WTC11 (cell line): ENCODE data around the gene EXOC3L4. TPM values are rescaled to one million over a fixed set of nuclear protein-coding genes. Genes with fewer than 3 reads are reported as not detected.
A peak's percentile ranks its signal among the peaks of the same experiment; 100 is the strongest.

Experiments
- ATAC-seq: fragments of 200-7000 bp; cut with Tn5 transposase; 2 replicates; pipeline ENCODE4 v1.10.0; 2021; ENCODE audit warnings: mild to moderate bottlenecking, moderate library complexity
- CTCF ChIA-PET: fragments of 300-600 bp; sonication (Branson Sonifier 250); formaldehyde crosslinking; loops from one replicate; lab custom pipeline; 2021; ENCODE audit warnings: antibody characterized with exemption; lab: Charles Lee
- POLR2A ChIA-PET: fragments of 350-600 bp; sonication (Branson Sonifier 250); formaldehyde crosslinking; loops from one replicate; lab custom pipeline; 2021; ENCODE audit warnings: antibody characterized with exemption; lab: Charles Lee
- DNase-seq: peaks from one replicate; pipeline ENCODE4 v3.0.0; 2021; ENCODE audit warnings: low spot score
- H3K27ac Mint-ChIP-seq: 2 replicates; pipeline ENCODE4 v1.8.0; 2021; ENCODE audit warnings: mixed read lengths
- H3K27me3 Mint-ChIP-seq: 2 replicates; pipeline ENCODE4 v1.8.0; 2021; ENCODE audit warnings: low read depth, mild to moderate bottlenecking, moderate library complexity, mixed read lengths
- H3K36me3 Mint-ChIP-seq: 2 replicates; pipeline ENCODE4 v1.8.0; 2021; ENCODE audit warnings: mixed read lengths
- H3K4me1 Mint-ChIP-seq: 2 replicates; pipeline ENCODE4 v1.8.0; 2022; ENCODE audit warnings: mixed read lengths
- H3K4me3 Mint-ChIP-seq: 2 replicates; pipeline ENCODE4 v1.8.0; 2021; ENCODE audit warnings: mild to moderate bottlenecking, moderate library complexity, mixed read lengths
- H3K9me3 Mint-ChIP-seq: 2 replicates; pipeline ENCODE4 v1.8.0; 2021; ENCODE audit warnings: mixed read lengths
- CBFB ChIP-seq: sonication (generic); formaldehyde crosslinking; IDR thresholded peaks from 2 replicates; pipeline ENCODE4 v1.8.1; 2022; ENCODE audit warnings: mild to moderate bottlenecking, low read depth, missing genetic modification reagents
- ELF4 ChIP-seq: sonication (generic); formaldehyde crosslinking; IDR thresholded peaks from 2 replicates; pipeline ENCODE4 v1.8.1; 2022; ENCODE audit warnings: low read depth, mild to moderate bottlenecking, moderate library complexity, missing genetic modification reagents
- SP1 ChIP-seq: sonication (generic); formaldehyde crosslinking; conservative IDR thresholded peaks from 2 replicates; pipeline ENCODE4 v1.8.1; 2022; ENCODE audit warnings: missing genetic modification reagents
- total RNA-seq: library from RNA; stranded (reverse); gene quantifications from 3 replicates; pipeline ENCODE4 v1.2.3, GENCODE V29; 2021
- TF ChIP-seq, protein P1 (sequence below): sonication (generic); formaldehyde crosslinking; IDR thresholded peaks from 2 replicates; pipeline ENCODE4 v1.8.1; 2022; ENCODE audit warnings: low read depth, missing genetic modification reagents, borderline replicate concordance
- TF ChIP-seq, protein P2 (sequence below): sonication (generic); formaldehyde crosslinking; IDR thresholded peaks from 2 replicates; pipeline ENCODE4 v1.8.1; 2023; ENCODE audit warnings: mild to moderate bottlenecking, moderate library complexity, missing genetic modification reagents
- TF ChIP-seq, protein P3 (sequence below): sonication (generic); formaldehyde crosslinking; IDR thresholded peaks from 2 replicates; pipeline ENCODE4 v1.8.0; 2023; ENCODE audit warnings: mild to moderate bottlenecking, missing genetic modification reagents
- TF ChIP-seq, protein P4 (sequence below): sonication (generic); formaldehyde crosslinking; IDR thresholded peaks from 2 replicates; pipeline ENCODE4 v1.8.1; 2023; ENCODE audit warnings: mild to moderate bottlenecking, missing genetic modification reagents, moderate library complexity
- TF ChIP-seq, protein P5 (sequence below): sonication (generic); formaldehyde crosslinking; IDR thresholded peaks from 2 replicates; pipeline ENCODE4 v1.8.0; 2023; ENCODE audit warnings: missing genetic modification reagents, mild to moderate bottlenecking, borderline replicate concordance
- TF ChIP-seq, protein P6 (sequence below): fragments of 250-450 bp; sonication (Bioruptor Pico); IDR thresholded peaks from 2 replicates; pipeline ENCODE4 v1.9.0; 2021; ENCODE audit warnings: mild to moderate bottlenecking
- TF ChIP-seq, protein P7 (sequence below): sonication (generic); formaldehyde crosslinking; IDR thresholded peaks from 2 replicates; pipeline ENCODE4 v1.8.0; 2022; ENCODE audit warnings: mild to moderate bottlenecking, missing genetic modification reagents

The EXOC3L4 gene
- total RNA-seq, 1 experiment from 2014 or later: 0.42 TPM

DNA sequence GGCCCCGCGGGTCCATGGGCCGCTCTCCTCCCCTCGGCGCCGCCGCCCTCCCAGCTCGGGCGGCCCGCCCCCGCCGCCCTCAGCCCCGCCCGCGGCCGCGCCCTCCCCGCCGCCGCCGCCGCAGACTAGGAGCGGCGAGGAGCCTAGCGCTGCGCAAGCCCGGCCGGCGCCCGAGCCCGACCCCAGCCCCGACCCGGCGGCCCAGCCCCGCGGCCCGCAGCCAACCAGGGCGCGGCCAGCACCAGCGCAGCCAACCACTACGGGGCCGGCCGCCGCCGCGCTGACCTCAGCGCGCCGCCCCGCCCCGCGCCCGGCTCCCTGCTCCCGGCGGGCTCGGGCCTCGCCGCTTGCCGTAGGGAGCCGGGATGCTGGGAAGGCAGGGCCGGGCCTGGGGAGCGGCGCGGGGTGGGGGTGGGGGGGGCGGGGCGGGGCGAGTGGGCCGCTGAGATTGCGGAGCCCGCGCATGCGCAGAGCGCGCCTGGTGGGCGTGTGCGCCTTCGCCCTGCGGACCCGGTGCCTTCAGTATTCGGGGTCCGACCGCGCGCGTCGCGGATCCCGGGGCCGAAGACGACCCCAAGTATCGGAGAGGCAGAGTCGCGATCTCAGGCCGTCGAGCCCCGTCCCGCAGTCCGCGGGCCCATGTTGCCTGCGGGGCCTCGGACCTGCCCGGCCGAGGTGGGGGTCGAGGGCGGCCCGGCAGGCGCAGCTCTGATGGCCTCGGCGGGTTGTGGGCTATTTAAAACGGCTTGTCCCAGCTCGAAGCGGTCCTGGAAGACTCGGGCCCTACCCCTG is 37.0 kb upstream of the EXOC3L4 start, which contains the start of gene CDC42BPB (continued):
- TF ChIP-seq, protein P1, sequence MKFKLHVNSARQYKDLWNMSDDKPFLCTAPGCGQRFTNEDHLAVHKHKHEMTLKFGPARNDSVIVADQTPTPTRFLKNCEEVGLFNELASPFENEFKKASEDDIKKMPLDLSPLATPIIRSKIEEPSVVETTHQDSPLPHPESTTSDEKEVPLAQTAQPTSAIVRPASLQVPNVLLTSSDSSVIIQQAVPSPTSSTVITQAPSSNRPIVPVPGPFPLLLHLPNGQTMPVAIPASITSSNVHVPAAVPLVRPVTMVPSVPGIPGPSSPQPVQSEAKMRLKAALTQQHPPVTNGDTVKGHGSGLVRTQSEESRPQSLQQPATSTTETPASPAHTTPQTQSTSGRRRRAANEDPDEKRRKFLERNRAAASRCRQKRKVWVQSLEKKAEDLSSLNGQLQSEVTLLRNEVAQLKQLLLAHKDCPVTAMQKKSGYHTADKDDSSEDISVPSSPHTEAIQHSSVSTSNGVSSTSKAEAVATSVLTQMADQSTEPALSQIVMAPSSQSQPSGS: no peak
- TF ChIP-seq, protein P2, sequence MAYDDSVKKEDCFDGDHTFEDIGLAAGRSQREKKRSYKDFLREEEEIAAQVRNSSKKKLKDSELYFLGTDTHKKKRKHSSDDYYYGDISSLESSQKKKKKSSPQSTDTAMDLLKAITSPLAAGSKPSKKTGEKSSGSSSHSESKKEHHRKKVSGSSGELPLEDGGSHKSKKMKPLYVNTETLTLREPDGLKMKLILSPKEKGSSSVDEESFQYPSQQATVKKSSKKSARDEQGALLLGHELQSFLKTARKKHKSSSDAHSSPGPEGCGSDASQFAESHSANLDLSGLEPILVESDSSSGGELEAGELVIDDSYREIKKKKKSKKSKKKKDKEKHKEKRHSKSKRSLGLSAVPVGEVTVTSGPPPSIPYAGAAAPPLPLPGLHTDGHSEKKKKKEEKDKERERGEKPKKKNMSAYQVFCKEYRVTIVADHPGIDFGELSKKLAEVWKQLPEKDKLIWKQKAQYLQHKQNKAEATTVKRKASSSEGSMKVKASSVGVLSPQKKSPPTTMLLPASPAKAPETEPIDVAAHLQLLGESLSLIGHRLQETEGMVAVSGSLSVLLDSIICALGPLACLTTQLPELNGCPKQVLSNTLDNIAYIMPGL (CRISPR knock-in tag): 0 out of 2 replicates have a peak, but pooled peaks have one; percentile 57
- TF ChIP-seq, protein P3, sequence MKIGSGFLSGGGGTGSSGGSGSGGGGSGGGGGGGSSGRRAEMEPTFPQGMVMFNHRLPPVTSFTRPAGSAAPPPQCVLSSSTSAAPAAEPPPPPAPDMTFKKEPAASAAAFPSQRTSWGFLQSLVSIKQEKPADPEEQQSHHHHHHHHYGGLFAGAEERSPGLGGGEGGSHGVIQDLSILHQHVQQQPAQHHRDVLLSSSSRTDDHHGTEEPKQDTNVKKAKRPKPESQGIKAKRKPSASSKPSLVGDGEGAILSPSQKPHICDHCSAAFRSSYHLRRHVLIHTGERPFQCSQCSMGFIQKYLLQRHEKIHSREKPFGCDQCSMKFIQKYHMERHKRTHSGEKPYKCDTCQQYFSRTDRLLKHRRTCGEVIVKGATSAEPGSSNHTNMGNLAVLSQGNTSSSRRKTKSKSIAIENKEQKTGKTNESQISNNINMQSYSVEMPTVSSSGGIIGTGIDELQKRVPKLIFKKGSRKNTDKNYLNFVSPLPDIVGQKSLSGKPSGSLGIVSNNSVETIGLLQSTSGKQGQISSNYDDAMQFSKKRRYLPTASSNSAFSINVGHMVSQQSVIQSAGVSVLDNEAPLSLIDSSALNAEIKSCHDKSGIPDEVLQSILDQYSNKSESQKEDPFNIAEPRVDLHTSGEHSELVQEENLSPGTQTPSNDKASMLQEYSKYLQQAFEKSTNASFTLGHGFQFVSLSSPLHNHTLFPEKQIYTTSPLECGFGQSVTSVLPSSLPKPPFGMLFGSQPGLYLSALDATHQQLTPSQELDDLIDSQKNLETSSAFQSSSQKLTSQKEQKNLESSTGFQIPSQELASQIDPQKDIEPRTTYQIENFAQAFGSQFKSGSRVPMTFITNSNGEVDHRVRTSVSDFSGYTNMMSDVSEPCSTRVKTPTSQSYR (CRISPR knock-in tag): no peak

DNA sequence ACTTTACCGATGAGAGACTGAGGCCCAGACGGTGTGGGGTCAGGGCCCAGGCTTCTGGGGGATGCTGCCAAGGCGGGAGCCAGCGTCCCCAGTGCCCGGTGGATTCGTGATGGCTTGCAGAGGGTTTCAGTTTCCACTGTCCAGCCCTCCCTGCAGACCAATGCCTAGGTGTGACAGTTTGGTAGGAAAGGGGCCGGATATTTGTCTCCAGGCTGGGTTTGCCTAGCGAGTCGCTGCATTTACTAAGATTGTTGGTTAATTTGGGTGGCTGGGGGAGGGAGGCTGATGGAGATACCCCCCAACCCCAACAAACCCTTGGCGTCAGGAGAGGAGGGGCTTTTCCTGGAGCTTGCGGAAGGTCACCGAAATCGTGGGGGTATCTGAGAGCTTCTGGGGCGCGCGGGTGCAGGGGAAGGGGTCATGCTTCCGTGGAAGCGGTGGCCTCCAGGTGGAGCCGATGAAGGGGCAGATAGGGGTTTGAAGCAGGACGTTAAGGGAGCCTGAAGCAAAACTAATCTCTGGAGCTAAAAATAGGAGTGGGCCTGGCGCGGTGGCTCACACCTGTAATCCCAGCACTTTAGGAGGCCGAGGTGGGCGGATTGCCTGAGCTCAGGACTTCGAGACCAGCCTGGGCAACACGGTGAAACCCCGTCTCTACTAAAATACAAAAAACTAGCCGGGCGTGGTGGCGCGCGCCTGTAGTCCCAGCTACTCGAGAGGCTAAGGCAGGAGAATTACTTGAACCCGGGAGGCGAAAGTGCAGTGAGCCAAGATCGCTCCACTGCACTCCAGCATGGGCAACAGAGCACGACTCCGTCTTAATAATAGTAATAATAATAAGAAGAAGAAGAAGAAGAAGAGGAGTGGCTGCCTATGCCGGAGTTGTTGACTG is 36.1 kb upstream of the EXOC3L4 start:
- CTCF ChIA-PET: interaction anchor here (0.7 to 3.3 kb wide), 5 partner anchors 16 to 47 kb away, joined by 3 to 17 read pairs (median 4); no protein-coding TSS in a partner anchor
- Mint-ChIP-seq H3K9me3 (no peaks in the 10 kb centered on the region), H3K27me3 (no peaks in the 10 kb centered on the region; the same call in 1 of the 2 replicates), H3K4me3 (peak overlapping the region; percentile 84), H3K4me1 (peaks cover 27% of the 10 kb centered on the region), H3K36me3 (no peaks in the 10 kb centered on the region), H3K27ac (no peak overlapping the region)
- POLR2A ChIA-PET: no interaction called here
- ATAC-seq: peak; percentile 4
- TF ChIP-seq CBFB (0 out of 2 replicates have a peak, but pooled peaks have one; percentile 38), ELF4 (no peak), SP1 (CRISPR knock-in tag) (no peak)
- TF ChIP-seq, protein P4, sequence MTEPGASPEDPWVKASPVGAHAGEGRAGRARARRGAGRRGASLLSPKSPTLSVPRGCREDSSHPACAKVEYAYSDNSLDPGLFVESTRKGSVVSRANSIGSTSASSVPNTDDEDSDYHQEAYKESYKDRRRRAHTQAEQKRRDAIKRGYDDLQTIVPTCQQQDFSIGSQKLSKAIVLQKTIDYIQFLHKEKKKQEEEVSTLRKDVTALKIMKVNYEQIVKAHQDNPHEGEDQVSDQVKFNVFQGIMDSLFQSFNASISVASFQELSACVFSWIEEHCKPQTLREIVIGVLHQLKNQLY (CRISPR knock-in tag): peak; percentile 7; the same call in 1 of the 2 replicates
- TF ChIP-seq, protein P5, sequence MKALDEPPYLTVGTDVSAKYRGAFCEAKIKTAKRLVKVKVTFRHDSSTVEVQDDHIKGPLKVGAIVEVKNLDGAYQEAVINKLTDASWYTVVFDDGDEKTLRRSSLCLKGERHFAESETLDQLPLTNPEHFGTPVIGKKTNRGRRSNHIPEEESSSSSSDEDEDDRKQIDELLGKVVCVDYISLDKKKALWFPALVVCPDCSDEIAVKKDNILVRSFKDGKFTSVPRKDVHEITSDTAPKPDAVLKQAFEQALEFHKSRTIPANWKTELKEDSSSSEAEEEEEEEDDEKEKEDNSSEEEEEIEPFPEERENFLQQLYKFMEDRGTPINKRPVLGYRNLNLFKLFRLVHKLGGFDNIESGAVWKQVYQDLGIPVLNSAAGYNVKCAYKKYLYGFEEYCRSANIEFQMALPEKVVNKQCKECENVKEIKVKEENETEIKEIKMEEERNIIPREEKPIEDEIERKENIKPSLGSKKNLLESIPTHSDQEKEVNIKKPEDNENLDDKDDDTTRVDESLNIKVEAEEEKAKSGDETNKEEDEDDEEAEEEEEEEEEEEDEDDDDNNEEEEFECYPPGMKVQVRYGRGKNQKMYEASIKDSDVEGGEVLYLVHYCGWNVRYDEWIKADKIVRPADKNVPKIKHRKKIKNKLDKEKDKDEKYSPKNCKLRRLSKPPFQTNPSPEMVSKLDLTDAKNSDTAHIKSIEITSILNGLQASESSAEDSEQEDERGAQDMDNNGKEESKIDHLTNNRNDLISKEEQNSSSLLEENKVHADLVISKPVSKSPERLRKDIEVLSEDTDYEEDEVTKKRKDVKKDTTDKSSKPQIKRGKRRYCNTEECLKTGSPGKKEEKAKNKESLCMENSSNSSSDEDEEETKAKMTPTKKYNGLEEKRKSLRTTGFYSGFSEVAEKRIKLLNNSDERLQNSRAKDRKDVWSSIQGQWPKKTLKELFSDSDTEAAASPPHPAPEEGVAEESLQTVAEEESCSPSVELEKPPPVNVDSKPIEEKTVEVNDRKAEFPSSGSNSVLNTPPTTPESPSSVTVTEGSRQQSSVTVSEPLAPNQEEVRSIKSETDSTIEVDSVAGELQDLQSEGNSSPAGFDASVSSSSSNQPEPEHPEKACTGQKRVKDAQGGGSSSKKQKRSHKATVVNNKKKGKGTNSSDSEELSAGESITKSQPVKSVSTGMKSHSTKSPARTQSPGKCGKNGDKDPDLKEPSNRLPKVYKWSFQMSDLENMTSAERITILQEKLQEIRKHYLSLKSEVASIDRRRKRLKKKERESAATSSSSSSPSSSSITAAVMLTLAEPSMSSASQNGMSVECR (CRISPR knock-in tag): no peak
- TF ChIP-seq, protein P6, sequence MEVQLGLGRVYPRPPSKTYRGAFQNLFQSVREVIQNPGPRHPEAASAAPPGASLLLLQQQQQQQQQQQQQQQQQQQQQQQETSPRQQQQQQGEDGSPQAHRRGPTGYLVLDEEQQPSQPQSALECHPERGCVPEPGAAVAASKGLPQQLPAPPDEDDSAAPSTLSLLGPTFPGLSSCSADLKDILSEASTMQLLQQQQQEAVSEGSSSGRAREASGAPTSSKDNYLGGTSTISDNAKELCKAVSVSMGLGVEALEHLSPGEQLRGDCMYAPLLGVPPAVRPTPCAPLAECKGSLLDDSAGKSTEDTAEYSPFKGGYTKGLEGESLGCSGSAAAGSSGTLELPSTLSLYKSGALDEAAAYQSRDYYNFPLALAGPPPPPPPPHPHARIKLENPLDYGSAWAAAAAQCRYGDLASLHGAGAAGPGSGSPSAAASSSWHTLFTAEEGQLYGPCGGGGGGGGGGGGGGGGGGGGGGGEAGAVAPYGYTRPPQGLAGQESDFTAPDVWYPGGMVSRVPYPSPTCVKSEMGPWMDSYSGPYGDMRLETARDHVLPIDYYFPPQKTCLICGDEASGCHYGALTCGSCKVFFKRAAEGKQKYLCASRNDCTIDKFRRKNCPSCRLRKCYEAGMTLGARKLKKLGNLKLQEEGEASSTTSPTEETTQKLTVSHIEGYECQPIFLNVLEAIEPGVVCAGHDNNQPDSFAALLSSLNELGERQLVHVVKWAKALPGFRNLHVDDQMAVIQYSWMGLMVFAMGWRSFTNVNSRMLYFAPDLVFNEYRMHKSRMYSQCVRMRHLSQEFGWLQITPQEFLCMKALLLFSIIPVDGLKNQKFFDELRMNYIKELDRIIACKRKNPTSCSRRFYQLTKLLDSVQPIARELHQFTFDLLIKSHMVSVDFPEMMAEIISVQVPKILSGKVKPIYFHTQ (CRISPR knock-in tag): no peak
- TF ChIP-seq, protein P7, sequence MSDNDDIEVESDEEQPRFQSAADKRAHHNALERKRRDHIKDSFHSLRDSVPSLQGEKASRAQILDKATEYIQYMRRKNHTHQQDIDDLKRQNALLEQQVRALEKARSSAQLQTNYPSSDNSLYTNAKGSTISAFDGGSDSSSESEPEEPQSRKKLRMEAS: peak; percentile 43; the same call in 1 of the 2 replicates
- no peak for DNase-seq
